ENCODE results near the gene TSPAN4. TPM values are rescaled to one million over a fixed set of nuclear protein-coding genes. Genes with fewer than 3 reads are reported as not detected.
A peak's percentile ranks its signal among the peaks of the same experiment; 100 is the strongest.

The TSPAN4 gene
- total and polyA plus RNA-seq, 9 of the 15 experiments (the other 6 are each of a cell fraction or from before 2014, with no cell fraction given), result 0.07 to 31.0 (median 15.7) TPM

GRCh38 chr11:818396-819128, 24.1 kb upstream of the TSPAN4 start, which contains the start of gene PNPLA2 (continued):
- TF ChIP-seq FIP1L1 (IDR thresholded peaks at IDR 0.05; ENCODE audit: low read depth, low read length, poor library complexity, severe bottlenecking) (peak; percentile 7), HDAC3 (IDR thresholded peaks at IDR 0.05; ENCODE audit: borderline replicate concordance, partially characterized antibody) (no peak), SMAD1 (IDR thresholded peaks at IDR 0.05; ENCODE audit: low read depth, low read length, partially characterized antibody) (no peak), EGR1 (conservative IDR thresholded peaks at IDR 0.05) (no peak), ILF3 (IDR thresholded peaks at IDR 0.05; ENCODE audit: borderline replicate concordance) (no peak), ARID2 (IDR thresholded peaks at IDR 0.05) (no peak), FUS (optimal IDR thresholded peaks at IDR 0.05; ENCODE audit: low read depth, low read length) (no peak), CCNT2 (IDR thresholded peaks at IDR 0.05; ENCODE audit: borderline replicate concordance, extremely low read depth, insufficient read length, low read depth, low read length) (no peak), CHD1 (IDR thresholded peaks at IDR 0.05; ENCODE audit: low read length) (peak; percentile 9), ZZZ3 (IDR thresholded peaks at IDR 0.05) (no peak), ZNF707 (CRISPR knock-in tag; conservative IDR thresholded peaks at IDR 0.05) (no peak), HNRNPUL1 (IDR thresholded peaks at IDR 0.05; ENCODE audit: low read length) (no peak), ZNF224 (CRISPR knock-in tag; IDR thresholded peaks at IDR 0.05) (no peak), ZNF143 (CRISPR knock-in tag; IDR thresholded peaks at IDR 0.05) (0 out of 2 replicates have a peak, but pooled peaks have one; percentile 35), CEBPG (CRISPR knock-in tag; IDR thresholded peaks at IDR 0.05) (peak; percentile 62; the same call in 1 of the 2 replicates), CEBPG (tag; conservative IDR thresholded peaks at IDR 0.05 in 1 of 2, IDR thresholded peaks at IDR 0.05 in 1 of 2) (peak; percentile 29 to 41; a peak in 2 of 4 replicates), SAFB (IDR thresholded peaks at IDR 0.05; ENCODE audit: borderline replicate concordance, low read depth, low read length) (no peak), NFIC (IDR thresholded peaks at IDR 0.05) (0 out of 2 replicates have a peak, but pooled peaks have one; percentile 14), SETDB1 (IDR thresholded peaks at IDR 0.05; ENCODE audit: low read length) (no peak), USF1 (CRISPR knock-in tag; IDR thresholded peaks at IDR 0.05) (peak; percentile 35; the same call in 1 of the 2 replicates), TCF15 (CRISPR knock-in tag; IDR thresholded peaks at IDR 0.05) (no peak), FOXA1 (IDR thresholded peaks at IDR 0.05; ENCODE audit: borderline replicate concordance) (no peak), ZBTB1 (CRISPR knock-in tag; IDR thresholded peaks at IDR 0.05; ENCODE audit: borderline replicate concordance, low read depth) (no peak; the same call in 1 of the 2 replicates), RBM17 (IDR thresholded peaks at IDR 0.05; ENCODE audit: borderline replicate concordance, low read depth, low read length) (no peak), ZNF282 (CRISPR knock-in tag; IDR thresholded peaks at IDR 0.05) (no peak), ELF2 (CRISPR knock-in tag; IDR thresholded peaks at IDR 0.05) (no peak)
- TF ChIP-seq, protein P1, sequence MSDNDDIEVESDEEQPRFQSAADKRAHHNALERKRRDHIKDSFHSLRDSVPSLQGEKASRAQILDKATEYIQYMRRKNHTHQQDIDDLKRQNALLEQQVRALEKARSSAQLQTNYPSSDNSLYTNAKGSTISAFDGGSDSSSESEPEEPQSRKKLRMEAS (CRISPR knock-in tag; IDR thresholded peaks at IDR 0.05), result 0 out of 2 replicates have a peak, but pooled peaks have one; percentile 25
- TF ChIP-seq, protein P2, sequence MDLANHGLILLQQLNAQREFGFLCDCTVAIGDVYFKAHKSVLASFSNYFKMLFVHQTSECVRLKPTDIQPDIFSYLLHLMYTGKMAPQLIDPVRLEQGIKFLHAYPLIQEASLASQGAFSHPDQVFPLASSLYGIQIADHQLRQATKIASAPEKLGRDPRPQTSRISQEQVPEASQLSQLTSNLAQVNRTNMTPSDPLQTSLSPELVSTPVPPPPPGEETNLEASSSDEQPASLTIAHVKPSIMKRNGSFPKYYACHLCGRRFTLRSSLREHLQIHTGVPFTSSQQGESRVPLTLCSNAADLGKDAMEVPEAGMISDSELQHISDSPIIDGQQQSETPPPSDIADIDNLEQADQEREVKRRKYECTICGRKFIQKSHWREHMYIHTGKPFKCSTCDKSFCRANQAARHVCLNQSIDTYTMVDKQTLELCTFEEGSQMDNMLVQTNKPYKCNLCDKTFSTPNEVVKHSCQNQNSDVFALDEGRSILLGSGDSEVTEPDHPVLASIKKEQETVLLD (IDR thresholded peaks at IDR 0.05), result no peak

All from K562 (cell line).